H1 (cell line): ENCODE results near the gene MDM4. TPM values are rescaled to one million over a fixed set of nuclear protein-coding genes. Genes with fewer than 3 reads are reported as not detected.

Experiments used
- CTCF ChIA-PET: fragments of 300-600 bp; sonication (Branson Sonifier 250); formaldehyde crosslinking; loops from one replicate; lab custom pipeline; 2021; ENCODE audit not compliant: partially characterized antibody; lab: Charles Lee
- POLR2A ChIA-PET: fragments of 300-600 bp; sonication (Branson Sonifier 250); formaldehyde crosslinking; loops from one replicate; lab custom pipeline; 2021; ENCODE audit warnings: inconsistent platforms; ENCODE audit not compliant: partially characterized antibody; lab: Charles Lee
- DNase-seq, 2 experiments: peaks; one replicate each; pipeline versions ENCODE4 v3.0.0 to v3.0.0-alpha.2; 2010 to 2022; ENCODE audit warnings: low spot score in 2 of 2, low read depth in 1 of 2, mixed read lengths in 1 of 2
- FAIRE-seq: peaks from 2 replicates; lab custom pipeline; 2011; peaks lifted over from hg19 to GRCh38; lab: Jason Lieb, UNC
- H2AFZ ChIP-seq: 2 replicates; pipeline ENCODE4 v1.8.1; 2012; ENCODE audit warnings: low read length, inconsistent platforms
- H2AK5ac ChIP-seq: 2 replicates; pipeline ENCODE4 v1.6.1; 2013; ENCODE audit warnings: low read depth, low read length
- H2BK120ac ChIP-seq: replicated peaks from 2 replicates; pipeline ENCODE3; 2013; ENCODE audit warnings: low read depth, low read length, inconsistent platforms
- H2BK12ac ChIP-seq: 2 replicates; pipeline ENCODE4 v1.6.1; 2013; ENCODE audit warnings: low read depth, low read length
- H2BK15ac ChIP-seq: 2 replicates; pipeline ENCODE4 v1.6.1; 2013; ENCODE audit warnings: low read length
- H2BK20ac ChIP-seq: 2 replicates; pipeline ENCODE4 v1.6.1; 2013; ENCODE audit warnings: low read length
- H2BK5ac ChIP-seq: 2 replicates; pipeline ENCODE4 v1.6.1; 2013; ENCODE audit warnings: low read depth, low read length
- H3K14ac ChIP-seq: 2 replicates; pipeline ENCODE4 v1.6.1; 2013; ENCODE audit warnings: inconsistent platforms; ENCODE audit not compliant: insufficient read length
- H3K18ac ChIP-seq: 2 replicates; pipeline ENCODE4 v1.6.1; 2013; ENCODE audit warnings: low read length; ENCODE audit errors: extremely low read depth
- H3K23ac ChIP-seq: 2 replicates; pipeline ENCODE4 v1.6.1; 2013; ENCODE audit warnings: inconsistent platforms; ENCODE audit not compliant: insufficient read length
- H3K23me2 ChIP-seq: 2 replicates; pipeline ENCODE4 v1.6.1; 2013; ENCODE audit warnings: low read depth, low read length
- H3K27ac ChIP-seq: 2 replicates; pipeline ENCODE4 v1.6.1; 2011; ENCODE audit warnings: low read depth, low read length, inconsistent platforms
- H3K27me3 ChIP-seq, 4 experiments: replicated peaks in 1 of 4; 1 replicate in 1 of 4; 2 replicates in 3 of 4; pipeline versions ENCODE4 v1.6.1 to v1.8.1; 2011 to 2013; ENCODE audit warnings: low read length in 3 of 4, mild to moderate bottlenecking in 3 of 4, inconsistent platforms in 2 of 4, mixed read lengths in 2 of 4, moderate library complexity in 1 of 4; ENCODE audit not compliant: control insufficient read depth in 3 of 4, insufficient read depth in 3 of 4; ENCODE audit errors: extremely low read depth in 1 of 4
- H3K36me3 ChIP-seq, 4 experiments: 2 replicates each; pipeline versions ENCODE4 v1.6.1 to v1.8.1; 2011 to 2013; ENCODE audit warnings: mild to moderate bottlenecking in 4 of 4, low read length in 3 of 4, moderate library complexity in 2 of 4, control low read depth in 1 of 4, inconsistent platforms in 1 of 4; ENCODE audit not compliant: insufficient read depth in 4 of 4, control insufficient read depth in 2 of 4
- H3K4ac ChIP-seq: replicated peaks from 2 replicates; pipeline ENCODE3; 2013; ENCODE audit warnings: low read length, low read depth, mixed read lengths, inconsistent platforms; ENCODE audit not compliant: insufficient read length
- H3K4me1 ChIP-seq, 4 experiments: replicated peaks in 1 of 4; 1 replicate in 1 of 4; 2 replicates in 3 of 4; pipeline versions ENCODE4 v1.6.1 to v1.8.1; 2011 to 2013; ENCODE audit warnings: low read length in 3 of 4, inconsistent platforms in 2 of 4, mixed read lengths in 1 of 4; ENCODE audit not compliant: insufficient read depth in 4 of 4, control insufficient read depth in 3 of 4
- H3K4me2 ChIP-seq, 2 experiments: 2 replicates each; pipeline versions ENCODE4 v1.6.1 to v1.8.1; 2011 to 2013; ENCODE audit warnings: low read depth in 2 of 2, low read length in 2 of 2, control low read depth in 1 of 2, inconsistent platforms in 1 of 2, mild to moderate bottlenecking in 1 of 2; ENCODE audit not compliant: insufficient read depth in 1 of 2
- H3K4me3 ChIP-seq, 4 experiments: fragments of 200-600, 300-600 bp in 1 of 4; sonication (generic), shearing (Covaris generic), sonication (Bioruptor Twin) in 1 of 4; 2 replicates each; pipeline versions ENCODE4 v1.5.1 to v1.8.1; 2011 to 2016; ENCODE audit warnings: low read length in 4 of 4, low read depth in 3 of 4, control low read depth in 2 of 4, inconsistent platforms in 2 of 4, mild to moderate bottlenecking in 2 of 4, mixed read lengths in 1 of 4, moderate library complexity in 1 of 4; ENCODE audit not compliant: insufficient read depth in 2 of 4; ENCODE audit errors: extremely low read depth in 1 of 4
- H3K56ac ChIP-seq: replicated peaks from 2 replicates; pipeline ENCODE3; 2013; ENCODE audit warnings: low read depth, mild to moderate bottlenecking, mixed read lengths, low read length, inconsistent platforms; ENCODE audit not compliant: insufficient read length
- H3K79me1 ChIP-seq: 2 replicates; pipeline ENCODE4 v1.6.1; 2013; ENCODE audit warnings: low read depth, low read length, control low read depth
- H3K79me2 ChIP-seq, 2 experiments: 2 replicates each; pipeline versions ENCODE4 v1.6.1 to v1.8.1; 2012 to 2013; ENCODE audit warnings: low read length in 2 of 2, mild to moderate bottlenecking in 2 of 2, inconsistent platforms in 1 of 2; ENCODE audit not compliant: insufficient read depth in 2 of 2, control insufficient read depth in 1 of 2
- H3K9ac ChIP-seq, 4 experiments: replicated peaks in 1 of 4; 1 replicate in 1 of 4; 2 replicates in 3 of 4; pipeline versions ENCODE4 v1.6.1 to v1.8.1; 2011 to 2013; ENCODE audit warnings: low read depth in 3 of 4, low read length in 3 of 4, control low read depth in 2 of 4, mild to moderate bottlenecking in 2 of 4, moderate library complexity in 2 of 4, inconsistent platforms in 1 of 4; ENCODE audit errors: extremely low read depth in 1 of 4
- H3K9me3 ChIP-seq, 2 experiments: 2 replicates each; pipeline versions ENCODE4 v1.6.1 to v1.8.1; 2012 to 2013; ENCODE audit warnings: mild to moderate bottlenecking in 2 of 2, moderate library complexity in 2 of 2, control low read depth in 1 of 2, inconsistent platforms in 1 of 2, low read depth in 1 of 2, low read length in 1 of 2, mixed read lengths in 1 of 2; ENCODE audit not compliant: insufficient read depth in 2 of 2
- H4K20me1 ChIP-seq, 2 experiments: replicated peaks in 1 of 2; 2 replicates each; pipeline versions ENCODE3 to v1.8.1; 2011 to 2013; ENCODE audit warnings: inconsistent platforms in 2 of 2, low read length in 2 of 2, mild to moderate bottlenecking in 1 of 2; ENCODE audit not compliant: insufficient read depth in 2 of 2, control insufficient read depth in 1 of 2
- H4K5ac ChIP-seq: 2 replicates; pipeline ENCODE4 v1.6.1; 2013; ENCODE audit warnings: low read length, low read depth, mixed read lengths, inconsistent platforms; ENCODE audit not compliant: insufficient read length
- H4K8ac ChIP-seq: 2 replicates; pipeline ENCODE4 v1.8.0; 2013; ENCODE audit warnings: mild to moderate bottlenecking, moderate library complexity, low read length, inconsistent platforms; ENCODE audit not compliant: insufficient read depth; ENCODE audit errors: extremely low read depth
- H4K91ac ChIP-seq: replicated peaks from 2 replicates; pipeline ENCODE3; 2013; ENCODE audit warnings: low read length, mixed read lengths, inconsistent platforms; ENCODE audit not compliant: insufficient read length
- CREB1 ChIP-seq: IDR thresholded peaks from 2 replicates; pipeline ENCODE4 v1.6.1; 2012; ENCODE audit warnings: inconsistent platforms
- GABPA ChIP-seq: IDR thresholded peaks from 2 replicates; pipeline ENCODE4 v1.6.1; 2011; ENCODE audit warnings: mild to moderate bottlenecking, low read length, moderate library complexity, borderline replicate concordance; ENCODE audit not compliant: insufficient read depth
- KDM4A ChIP-seq: IDR thresholded peaks from one replicate; pipeline ENCODE4 v1.7.1; 2012; ENCODE audit warnings: low read depth, mild to moderate bottlenecking, moderate library complexity, low read length, inconsistent platforms; ENCODE audit not compliant: severe bottlenecking
- NANOG ChIP-seq: IDR thresholded peaks from 2 replicates; pipeline ENCODE4 v1.6.1; 2011; ENCODE audit warnings: low read length, low read depth, mild to moderate bottlenecking, inconsistent platforms; ENCODE audit not compliant: insufficient read depth, poor library complexity, severe bottlenecking
- NRF1 ChIP-seq: IDR thresholded peaks from 2 replicates; pipeline ENCODE4 v1.6.1; 2011; ENCODE audit warnings: mild to moderate bottlenecking, low read depth, low read length, improper control_type of control experiment
- PHF8 ChIP-seq: fragments of 200-600 bp; sonication (generic); conservative IDR thresholded peaks from 2 replicates; pipeline ENCODE4 v1.7.1; 2012; ENCODE audit warnings: low read depth, mild to moderate bottlenecking, inconsistent platforms, low read length, moderate library complexity
- SIX5 ChIP-seq: IDR thresholded peaks from 2 replicates; pipeline ENCODE4 v1.6.1; 2011; ENCODE audit warnings: mild to moderate bottlenecking, low read depth, low read length
- WGBS, 2 experiments: shearing (Covaris generic) in 1 of 2; methylation state at CpG; one replicate each; pipeline versions ENCODE4 v1.1.6 to v1.1.7; 2013 to 2015; ENCODE audit warnings: low lambda C conversion rate in 2 of 2, mixed read lengths in 2 of 2, inconsistent platforms in 1 of 2, low coverage in 1 of 2, missing lambda C conversion rate in 1 of 2; ENCODE audit not compliant: insufficient replicate concordance in 2 of 2, insufficient coverage in 1 of 2, insufficient read length in 1 of 2; ENCODE audit errors: extremely low coverage in 1 of 2, missing lambda C conversion rate in 1 of 2; 5-methylcytosine and 5-hydroxymethylcytosine counted together
- polyA plus RNA-seq, 7 experiments: library from polyadenylated mRNA; depleted of rRNA in 3 of 7; stranded (reverse) in 5 of 7; unstranded in 2 of 7; fragments of >200 nt in 5 of 7; fragments of 200-250 nt in 2 of 7; gene quantifications; 1 replicate in 5 of 7; 2 replicates in 1 of 7; 4 replicates in 1 of 7; pipeline versions ENCODE4 v1.2.1 to v1.2.3, GENCODE V29; 2011 to 2013; ENCODE audit warnings: missing spikeins in 2 of 7, mixed read lengths in 2 of 7
- total RNA-seq: library from RNA; stranded (reverse); fragmentation: NEBNext Ultra II Directional; extraction: Animal tissue kit (Norgen Biotek cat#: 25700); gene quantifications from 2 replicates; pipeline ENCODE4 v1.2.1, GENCODE V29; 2021

The MDM4 gene
- total and polyA plus RNA-seq, 2 of the 8 experiments (the other 6 are each of a cell fraction or from before 2014, with no cell fraction given): 10.8 to 84.9 TPM

DNA sequence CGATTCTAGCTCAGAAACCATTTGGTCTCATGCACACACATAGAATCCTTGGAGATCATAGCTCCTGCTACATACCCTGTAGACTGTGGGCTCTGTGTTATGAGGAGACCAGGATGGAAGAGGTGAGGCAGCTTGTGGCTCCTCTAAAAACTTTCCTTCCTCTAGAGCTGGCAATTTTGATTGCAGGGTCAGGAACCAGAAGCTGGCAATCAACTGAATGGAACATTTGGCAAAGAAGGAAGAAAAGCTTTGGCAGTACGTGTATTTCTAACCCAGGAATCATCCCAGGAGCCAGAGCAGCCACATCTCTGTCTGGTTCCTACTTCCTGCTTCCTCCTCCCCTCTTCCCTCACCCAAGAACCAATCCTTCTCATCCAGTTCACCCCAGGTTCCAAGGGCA lies 37.3 kb upstream of the MDM4 start:
- Histone ChIP-seq H3K14ac (no peak overlapping the region), H3K23me2 (no peaks in the 10 kb centered on the region), H3K4me1 (peaks cover 3 to 13% (median 9%) of the 10 kb centered on the region in 4 experiments), H2BK12ac (no peak overlapping the region), H2BK120ac (no peak overlapping the region), H4K8ac (no peak overlapping the region), H4K5ac (no peak overlapping the region), H2BK15ac (no peak overlapping the region), H2BK20ac (no peak overlapping the region), H3K9me3 (no peaks in the 10 kb centered on the region), H3K4me3 (no peak overlapping the region), H3K9ac (no peak overlapping the region), H3K79me2 (peaks cover 0 to 14% of the 10 kb centered on the region in 2 experiments; a peak in 2 of 4 replicates), H3K4ac (no peak overlapping the region), H3K18ac (no peak overlapping the region), H4K91ac (no peak overlapping the region), H3K27ac (no peak overlapping the region), H3K36me3 (no peaks in the 10 kb centered on the region), H2AK5ac (no peak overlapping the region), H3K79me1 (peaks cover 3% of the 10 kb centered on the region; the same call in 1 of the 2 replicates), H3K56ac (no peak overlapping the region), H2BK5ac (no peak overlapping the region), H4K20me1 (peaks cover 2 to 7% of the 10 kb centered on the region in 2 experiments), H3K23ac (no peak overlapping the region), H3K27me3 (no peaks in the 10 kb centered on the region; a peak in 1 of 7 replicates), H2AFZ (no peak overlapping the region), H3K4me2 (no peak overlapping the region)
- 82% methylated on average over 2 of the region's 2 CpGs; no CpG with 5 or more reads in 1 of the 2 experiments for WGBS, 2 experiments
- POLR2A ChIA-PET: interaction anchor here (0.7 to 3.1 kb wide), 6 partner anchors 13 to 59 kb away, joined by 3 to 14 read pairs (median 6); partner anchors contain the start of gene PIK3C2B
- FAIRE-seq (no peak), DNase-seq (no peak)
- TF ChIP-seq NANOG (no peak), GABPA (no peak), KDM4A (no peak), NRF1 (no peak), CREB1 (no peak), SIX5 (no peak), PHF8 (no peak)
- CTCF ChIA-PET: interaction anchor here (1.0 to 49.0 kb wide), 9 partner anchors 9 to 318 kb away, joined by 3 to 2124 read pairs (median 3); partner anchors contain the start of gene PIK3C2B
